Stimulated activated CD4-positive, alpha-beta T cell treated with anti-CD3 and anti-CD28 coated beads, Interleukin-4, amount 100 ng/mL, for 48 hours (primary cell): ENCODE data around the gene PLCD3.

Experiments
- DNase-seq, 2 donors: peaks; one replicate each; pipeline ENCODE4 v3.0.0-alpha.2; 2020; ENCODE audit warnings: low read depth in 2 of 2

PLCD3 gene

GRCh38 chr17:45073414-45074070 lies 58.8 kb downstream of the PLCD3 start:
- DNase-seq = no peak

- no peak for DNase-seq
Observed at GRCh38 chr17:45070809-45071208, 61.5 kb downstream of the PLCD3 start.

GRCh38 chr17:45070001-45070400 lies 62.3 kb downstream of the PLCD3 start:
- DNase-seq = no peak

GRCh38 chr17:45067637-45068036 lies 64.7 kb downstream of the PLCD3 start:
- no peak for DNase-seq

- no peak for DNase-seq
Observed at GRCh38 chr17:45063198-45063597, 69.1 kb downstream of the PLCD3 start.

GRCh38 chr17:45061606-45062205 lies 70.6 kb downstream of the PLCD3 start:
- no peak for DNase-seq

GRCh38 chr17:45060797-45061605 lies 71.3 kb downstream of the PLCD3 start, which contains the start of gene NMT1:
Gene NMT1 (plus strand): TSS chr17:45061317. CDS start chr17:45061330, 13 bp downstream.
- peak; percentile 93 to 97 for DNase-seq

GRCh38 chr17:45060382-45060796 lies 71.9 kb downstream of the PLCD3 start:
- DNase-seq = no peak
